ENCODE measurements around the gene ABCE1. TPM values are rescaled to one million over a fixed set of nuclear protein-coding genes. Genes with fewer than 3 reads are reported as not detected.

The ABCE1 gene
- 68.1 to 120 TPM (median 83.9 TPM) in 5 replicates for total RNA-seq (2022; extraction: Qiagen RNA extraction; ENCODE audit: low read depth)

DNA sequence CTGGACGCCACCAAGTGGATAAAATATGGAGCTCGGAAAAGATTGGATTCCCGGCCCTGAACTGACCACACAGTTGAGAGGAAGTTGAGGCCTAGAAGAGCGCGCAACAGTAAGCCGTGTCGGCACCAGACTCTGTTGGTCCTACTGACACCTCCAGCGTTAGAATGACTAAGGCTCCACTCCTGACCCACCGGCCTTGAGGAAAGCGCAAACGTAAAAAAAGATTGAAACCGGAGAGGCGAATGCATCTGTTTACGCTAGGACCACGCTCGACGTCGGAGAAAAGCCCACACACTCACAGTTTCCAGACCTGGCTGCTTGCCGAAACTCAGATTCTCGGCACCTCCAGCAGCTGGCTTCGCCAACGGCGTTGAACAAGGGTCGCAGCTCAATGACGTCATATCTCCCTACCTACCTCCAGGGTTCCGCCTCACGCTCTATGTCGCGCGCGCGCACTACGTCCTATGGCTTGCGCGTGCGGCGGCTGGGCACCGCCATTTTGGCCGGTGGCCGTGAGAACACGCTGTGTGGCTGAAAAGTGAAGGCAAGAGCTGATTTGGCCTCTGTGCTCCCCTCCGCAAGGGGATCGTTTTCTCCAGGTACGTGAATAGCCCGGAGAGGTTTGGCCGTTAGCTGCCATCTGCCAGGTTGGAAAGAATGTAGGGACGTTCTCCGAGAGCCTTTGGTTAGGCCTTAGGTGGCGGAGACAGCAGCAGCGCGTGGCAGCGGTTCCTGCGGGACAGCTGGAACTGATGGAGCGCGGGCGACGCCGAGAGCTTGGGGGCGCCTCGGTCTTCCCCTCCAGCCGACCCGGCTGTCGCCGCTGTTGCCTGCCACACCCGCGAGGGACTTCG, at the start of gene ABCE1, which contains the start of gene ANAPC10:
TSS of gene ABCE1 (plus strand) at position 491 of the 854 bp plus-strand sequence. CDS start 6,102 bp downstream, outside the sequence.
TSS of gene ANAPC10 (minus strand) at position 376 of the 854 bp plus-strand sequence. CDS start 2,097 bp downstream, outside the sequence.

Other genes with a start within 250 kb of the ABCE1 start
- 12.4 to 15.4 TPM (median 13.7 TPM) in 5 replicates for gene ANAPC10, start 115 bp upstream of the ABCE1 start, total RNA-seq (2022; extraction: Qiagen RNA extraction; ENCODE audit: low read depth)
- gene OTUD4, start 82.3 kb downstream of the ABCE1 start, total RNA-seq (2022; extraction: Qiagen RNA extraction; ENCODE audit: low read depth): 15.5 to 21.6 TPM (median 18.7 TPM) in 5 replicates